ENCODE measurements around the gene ST7.

ST7 gene

DNA sequence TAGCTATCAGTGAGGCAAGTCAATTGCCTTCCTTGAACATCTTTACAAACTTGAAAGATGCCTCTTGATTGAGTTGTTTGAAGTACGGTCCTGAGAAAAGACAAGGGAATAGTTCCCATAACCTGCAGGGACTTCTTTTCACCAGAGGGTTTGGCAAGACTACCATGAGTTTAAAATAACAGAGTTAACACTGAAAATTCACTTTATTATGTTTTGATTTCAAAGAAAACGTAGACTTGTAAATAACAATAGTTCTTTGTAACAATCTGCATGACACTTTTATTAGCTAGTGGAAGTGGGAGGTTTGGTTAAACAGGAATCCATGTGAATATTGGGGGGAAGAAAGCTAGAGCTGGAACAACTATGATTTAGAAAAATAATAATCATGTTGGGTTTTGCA lies 320.0 kb downstream of the ST7 start:
- in situ Hi-C loops (cut with HindIII; ENCODE audit: low sequenced_read_pairs): no loop called here
- no peak overlapping the region for H3K4me3 ChIP-seq (ENCODE audit: low read depth, low read length)
- TF ChIP-seq, protein P1, sequence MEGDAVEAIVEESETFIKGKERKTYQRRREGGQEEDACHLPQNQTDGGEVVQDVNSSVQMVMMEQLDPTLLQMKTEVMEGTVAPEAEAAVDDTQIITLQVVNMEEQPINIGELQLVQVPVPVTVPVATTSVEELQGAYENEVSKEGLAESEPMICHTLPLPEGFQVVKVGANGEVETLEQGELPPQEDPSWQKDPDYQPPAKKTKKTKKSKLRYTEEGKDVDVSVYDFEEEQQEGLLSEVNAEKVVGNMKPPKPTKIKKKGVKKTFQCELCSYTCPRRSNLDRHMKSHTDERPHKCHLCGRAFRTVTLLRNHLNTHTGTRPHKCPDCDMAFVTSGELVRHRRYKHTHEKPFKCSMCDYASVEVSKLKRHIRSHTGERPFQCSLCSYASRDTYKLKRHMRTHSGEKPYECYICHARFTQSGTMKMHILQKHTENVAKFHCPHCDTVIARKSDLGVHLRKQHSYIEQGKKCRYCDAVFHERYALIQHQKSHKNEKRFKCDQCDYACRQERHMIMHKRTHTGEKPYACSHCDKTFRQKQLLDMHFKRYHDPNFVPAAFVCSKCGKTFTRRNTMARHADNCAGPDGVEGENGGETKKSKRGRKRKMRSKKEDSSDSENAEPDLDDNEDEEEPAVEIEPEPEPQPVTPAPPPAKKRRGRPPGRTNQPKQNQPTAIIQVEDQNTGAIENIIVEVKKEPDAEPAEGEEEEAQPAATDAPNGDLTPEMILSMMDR (IDR thresholded peaks at IDR 0.05; ENCODE audit: low read depth, low read length): no peak
- no peak for DNase-seq (ENCODE audit: low read depth, low spot score)

DNA sequence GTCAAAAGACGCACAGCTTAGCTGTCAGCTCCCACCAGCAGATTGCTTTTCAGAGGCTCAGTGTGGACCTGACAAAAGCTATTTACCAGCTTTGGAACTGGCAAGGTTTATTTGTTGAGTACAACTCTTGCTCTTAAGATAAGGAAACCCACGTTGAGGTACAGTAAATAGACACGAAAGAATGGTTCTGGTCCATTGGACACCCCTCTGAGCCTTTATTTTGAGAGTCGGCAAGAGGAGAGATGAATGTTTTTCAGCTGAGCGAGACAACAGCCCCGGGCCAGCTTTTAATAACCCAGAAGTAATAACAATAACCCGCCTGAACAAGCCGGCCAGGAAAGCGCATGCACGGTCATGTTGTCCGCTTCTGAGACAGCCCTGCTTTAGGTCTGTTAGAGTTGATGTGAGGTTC lies 320.5 kb downstream of the ST7 start:
- in situ Hi-C loops (cut with HindIII; ENCODE audit: low sequenced_read_pairs): no loop called here
- no peak overlapping the region for H3K4me3 ChIP-seq (ENCODE audit: low read depth, low read length)
- TF ChIP-seq, protein P1 (IDR thresholded peaks at IDR 0.05; ENCODE audit: low read depth, low read length): no peak
- DNase-seq (ENCODE audit: low read depth, low spot score): no peak

DNA sequence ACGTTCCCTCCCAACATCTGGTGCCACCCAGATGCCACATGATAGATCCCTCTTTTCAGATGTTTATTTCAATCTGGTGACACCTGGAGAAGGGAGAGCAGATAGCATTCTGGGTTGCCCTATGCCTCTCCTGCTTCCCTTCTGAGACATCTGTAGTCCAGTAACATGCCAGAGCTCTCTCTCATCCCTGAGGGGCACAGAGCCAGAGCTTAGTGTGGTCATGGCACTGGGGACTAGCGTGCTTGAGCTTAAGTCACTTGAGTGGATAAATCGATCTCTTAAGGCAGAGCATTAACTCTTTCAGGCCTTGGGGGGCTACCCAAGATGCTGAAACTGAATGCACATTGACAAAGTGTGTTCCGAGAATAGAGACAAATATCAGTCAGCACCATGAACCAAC lies 321.6 kb downstream of the ST7 start:
- H3K4me3 ChIP-seq (ENCODE audit: low read depth, low read length): no peak overlapping the region
- in situ Hi-C loops (cut with HindIII; ENCODE audit: low sequenced_read_pairs): no loop called here
- TF ChIP-seq, protein P1 (IDR thresholded peaks at IDR 0.05; ENCODE audit: low read depth, low read length): no peak
- no peak for DNase-seq (ENCODE audit: low read depth, low spot score)

DNA sequence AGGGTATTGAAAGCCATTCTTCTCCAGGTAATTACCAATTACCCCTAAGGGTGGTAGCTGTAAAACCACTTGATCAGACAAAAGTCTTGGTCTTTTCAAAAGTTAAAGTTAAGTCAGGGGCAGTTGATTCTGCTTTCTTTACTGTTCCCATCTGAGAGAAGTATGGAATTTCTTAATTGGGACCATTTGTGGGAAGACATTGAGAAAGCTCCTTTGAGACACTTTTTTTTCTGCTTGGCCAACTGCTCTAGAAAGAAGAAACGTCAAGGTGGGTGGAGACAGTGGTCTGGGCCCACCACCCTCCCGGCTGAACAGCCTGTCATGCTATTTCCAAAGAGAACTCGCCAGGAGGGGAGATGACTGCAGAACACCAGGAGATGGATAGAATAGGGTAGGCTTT lies 324.3 kb downstream of the ST7 start:
- TF ChIP-seq, protein P1 (IDR thresholded peaks at IDR 0.05; ENCODE audit: low read depth, low read length): no peak
- DNase-seq (ENCODE audit: low read depth, low spot score): no peak
- H3K4me3 ChIP-seq (ENCODE audit: low read depth, low read length): no peak overlapping the region
- in situ Hi-C loops (cut with HindIII; ENCODE audit: low sequenced_read_pairs): no loop called here

DNA sequence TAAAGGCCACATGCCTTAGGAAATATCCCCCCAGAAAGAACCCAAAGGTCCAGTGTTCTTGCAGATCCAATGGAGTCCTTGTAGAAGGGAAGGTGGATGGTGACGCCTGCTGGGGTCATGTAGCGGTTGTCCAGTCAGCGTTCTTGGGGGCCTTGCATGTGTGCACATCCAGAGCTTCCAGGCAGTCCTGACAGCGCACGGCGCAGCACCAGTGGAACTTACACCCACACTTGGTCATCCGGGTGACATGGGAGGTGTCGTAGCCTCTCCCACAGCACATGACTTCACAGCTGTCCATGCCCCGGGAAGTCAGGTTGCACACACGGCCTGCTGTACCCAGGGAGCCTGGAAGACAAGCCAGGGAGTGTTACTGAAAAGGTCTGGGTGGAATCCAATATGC lies 324.7 kb downstream of the ST7 start:
- TF ChIP-seq, protein P1 (IDR thresholded peaks at IDR 0.05; ENCODE audit: low read depth, low read length): no peak
- no peak for DNase-seq (ENCODE audit: low read depth, low spot score)
- no peak overlapping the region for H3K4me3 ChIP-seq (ENCODE audit: low read depth, low read length)
- in situ Hi-C loops (cut with HindIII; ENCODE audit: low sequenced_read_pairs): no loop called here

DNA sequence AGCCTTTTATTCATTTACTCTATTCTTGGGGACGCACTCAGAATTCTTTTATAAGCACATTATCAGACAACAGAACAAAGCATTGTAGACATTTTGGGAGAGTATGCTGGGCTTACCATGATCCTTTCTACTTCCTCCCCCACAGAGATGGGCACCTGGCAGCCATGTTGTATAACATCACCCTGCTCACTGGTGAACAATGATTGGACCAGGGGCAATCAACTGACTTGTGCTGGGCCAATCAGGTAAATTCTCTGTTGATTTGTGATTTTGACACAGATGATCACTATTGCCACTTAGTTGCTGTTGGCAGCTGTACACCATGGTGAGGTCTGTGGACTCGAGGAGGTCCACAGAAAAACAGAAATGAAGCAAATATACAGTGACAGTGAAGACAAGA lies 325.9 kb downstream of the ST7 start:
- TF ChIP-seq, protein P1 (IDR thresholded peaks at IDR 0.05; ENCODE audit: low read depth, low read length): no peak
- no peak for DNase-seq (ENCODE audit: low read depth, low spot score)
- H3K4me3 ChIP-seq (ENCODE audit: low read depth, low read length): no peak overlapping the region
- in situ Hi-C loops (cut with HindIII; ENCODE audit: low sequenced_read_pairs): no loop called here

All from astrocyte of the spinal cord (primary cell).